ENCODE results near the gene UBE2E3.

The UBE2E3 gene

DNA sequence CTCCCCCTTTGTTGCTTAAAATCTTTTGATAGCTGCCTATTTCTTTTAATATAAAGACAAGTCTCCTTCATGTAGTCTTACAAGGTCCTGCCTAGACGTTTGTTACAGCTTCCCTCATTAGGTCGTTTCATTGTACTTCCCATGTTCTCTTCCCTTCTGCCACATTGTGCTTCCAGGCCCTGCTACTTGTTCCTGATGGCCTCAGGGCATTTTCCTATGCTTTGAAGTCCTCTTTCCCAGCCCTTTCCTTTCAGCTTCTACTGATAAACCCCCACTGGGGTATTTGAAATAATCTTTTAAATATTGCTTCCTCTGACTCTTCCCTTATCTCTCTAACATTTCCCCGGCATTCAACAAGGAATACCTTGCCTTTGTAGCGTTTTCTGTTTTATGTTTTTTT, 67.4 kb downstream of the UBE2E3 start:
- H3K4me1 ChIP-seq (ENCODE audit: insufficient read depth, low read length, poor library complexity, severe bottlenecking), result no peaks in the 10 kb centered on the region
- no peak overlapping the region for H3K4me2 ChIP-seq (ENCODE audit: low read depth, low read length, poor library complexity, severe bottlenecking)
- H3F3A ChIP-seq (ENCODE audit: low read depth), result no peaks in the 10 kb centered on the region
- no peak overlapping the region for H3K9ac ChIP-seq (ENCODE audit: low read depth, low read length, poor library complexity, severe bottlenecking)
- H3K36me3 ChIP-seq (ENCODE audit: insufficient read depth, low read length), result no peaks in the 10 kb centered on the region
- H3K9me2 ChIP-seq (replicated peaks; ENCODE audit: low read depth, low read length), result no peaks in the 10 kb centered on the region
- H3K9me3 ChIP-seq (ENCODE audit: insufficient read depth, low read depth, low read length), result no peaks in the 10 kb centered on the region
- TF ChIP-seq, protein P1, sequence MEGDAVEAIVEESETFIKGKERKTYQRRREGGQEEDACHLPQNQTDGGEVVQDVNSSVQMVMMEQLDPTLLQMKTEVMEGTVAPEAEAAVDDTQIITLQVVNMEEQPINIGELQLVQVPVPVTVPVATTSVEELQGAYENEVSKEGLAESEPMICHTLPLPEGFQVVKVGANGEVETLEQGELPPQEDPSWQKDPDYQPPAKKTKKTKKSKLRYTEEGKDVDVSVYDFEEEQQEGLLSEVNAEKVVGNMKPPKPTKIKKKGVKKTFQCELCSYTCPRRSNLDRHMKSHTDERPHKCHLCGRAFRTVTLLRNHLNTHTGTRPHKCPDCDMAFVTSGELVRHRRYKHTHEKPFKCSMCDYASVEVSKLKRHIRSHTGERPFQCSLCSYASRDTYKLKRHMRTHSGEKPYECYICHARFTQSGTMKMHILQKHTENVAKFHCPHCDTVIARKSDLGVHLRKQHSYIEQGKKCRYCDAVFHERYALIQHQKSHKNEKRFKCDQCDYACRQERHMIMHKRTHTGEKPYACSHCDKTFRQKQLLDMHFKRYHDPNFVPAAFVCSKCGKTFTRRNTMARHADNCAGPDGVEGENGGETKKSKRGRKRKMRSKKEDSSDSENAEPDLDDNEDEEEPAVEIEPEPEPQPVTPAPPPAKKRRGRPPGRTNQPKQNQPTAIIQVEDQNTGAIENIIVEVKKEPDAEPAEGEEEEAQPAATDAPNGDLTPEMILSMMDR (conservative IDR thresholded peaks at IDR 0.05; ENCODE audit: low read length), result no peak
- no peaks in the 10 kb centered on the region for H4K20me1 ChIP-seq (ENCODE audit: insufficient read depth, low read length, poor library complexity, severe bottlenecking)
- no peaks in the 10 kb centered on the region for H3K27me3 ChIP-seq (ENCODE audit: insufficient read depth, low read length, poor library complexity, severe bottlenecking)
- H2AFZ ChIP-seq (ENCODE audit: low read length), result no peak overlapping the region
- no peak overlapping the region for H3K4me3 ChIP-seq (ENCODE audit: low read length, poor library complexity, severe bottlenecking)
- no peaks in the 10 kb centered on the region for H3K79me2 ChIP-seq (ENCODE audit: insufficient read depth, low read length)

DNA sequence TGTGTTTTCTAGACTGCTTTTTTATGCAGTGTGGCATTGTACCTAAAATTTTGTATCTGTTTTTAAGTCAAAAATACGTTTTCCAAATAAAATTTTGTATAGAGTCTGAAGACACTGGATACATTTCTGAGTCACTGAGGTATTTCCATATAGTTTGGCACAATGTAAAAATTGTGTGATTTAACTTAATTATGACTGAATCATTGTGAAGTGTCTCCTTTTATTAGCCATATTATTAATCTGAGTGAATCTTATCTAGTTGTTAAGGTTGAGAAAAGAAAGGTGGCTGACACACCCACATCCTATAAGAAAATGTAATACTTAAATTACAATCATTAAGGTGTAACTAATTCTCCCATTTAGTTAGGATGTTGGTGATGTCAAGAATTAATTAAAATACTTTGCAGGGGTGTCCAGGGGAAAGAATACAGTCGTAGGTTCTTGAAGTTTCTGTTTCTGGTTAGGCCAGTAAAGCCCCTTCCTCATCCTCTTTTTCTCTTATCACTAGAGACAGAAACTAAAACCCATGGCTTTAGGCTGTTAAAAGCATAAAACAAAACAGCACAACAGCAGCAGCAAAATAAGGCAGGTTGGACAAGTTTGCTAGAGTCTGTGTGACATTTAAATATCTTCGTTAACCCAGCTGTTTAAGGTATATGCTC, 71.6 kb downstream of the UBE2E3 start:
- TF ChIP-seq EZH2phosphoT487 (IDR thresholded peaks at IDR 0.05; ENCODE audit: borderline replicate concordance), result no peak
- TF ChIP-seq, protein P1 (conservative IDR thresholded peaks at IDR 0.05; ENCODE audit: low read length), result no peak
- Histone ChIP-seq H3K79me2 (ENCODE audit: insufficient read depth, low read length) (no peaks in the 10 kb centered on the region), H3K9me2 (replicated peaks; ENCODE audit: low read depth, low read length) (no peaks in the 10 kb centered on the region), H3F3A (ENCODE audit: low read depth) (no peaks in the 10 kb centered on the region), H3K36me3 (ENCODE audit: insufficient read depth, low read length) (no peaks in the 10 kb centered on the region), H3K4me2 (ENCODE audit: low read depth, low read length, poor library complexity, severe bottlenecking) (no peak overlapping the region), H3K9me3 (ENCODE audit: insufficient read depth, low read depth, low read length) (no peaks in the 10 kb centered on the region), H2AFZ (ENCODE audit: low read length) (no peak overlapping the region), H3K9ac (ENCODE audit: low read depth, low read length, poor library complexity, severe bottlenecking) (no peak overlapping the region), H3K4me3 (ENCODE audit: low read length, poor library complexity, severe bottlenecking) (no peak overlapping the region), H3K4me1 (ENCODE audit: insufficient read depth, low read length, poor library complexity, severe bottlenecking) (no peaks in the 10 kb centered on the region), H3K27me3 (ENCODE audit: insufficient read depth, low read length, poor library complexity, severe bottlenecking) (no peaks in the 10 kb centered on the region), H4K20me1 (ENCODE audit: insufficient read depth, low read length, poor library complexity, severe bottlenecking) (no peaks in the 10 kb centered on the region)

DNA sequence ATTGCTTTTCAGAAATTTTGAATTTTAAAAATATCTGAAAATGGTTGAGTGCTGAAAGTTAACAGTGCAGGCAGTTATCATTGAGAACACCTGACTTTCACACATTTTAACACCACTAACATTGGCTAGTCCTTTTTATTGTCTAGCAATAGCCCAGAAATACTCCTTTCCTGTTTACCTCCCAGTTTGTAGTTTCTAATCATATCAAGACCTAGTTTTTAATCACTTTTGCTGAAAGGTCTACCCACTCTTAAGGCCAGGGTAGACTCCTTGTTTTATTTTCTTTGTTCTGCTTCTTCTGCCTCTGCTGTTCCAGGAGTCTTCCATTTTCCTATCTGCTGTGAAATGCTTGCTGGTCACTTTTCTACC, 72.1 kb downstream of the UBE2E3 start:
- Histone ChIP-seq H3K4me2 (ENCODE audit: low read depth, low read length, poor library complexity, severe bottlenecking) (no peak overlapping the region), H3F3A (ENCODE audit: low read depth) (no peaks in the 10 kb centered on the region), H3K79me2 (ENCODE audit: insufficient read depth, low read length) (no peaks in the 10 kb centered on the region)

More for the DNA sequence above, 72.1 kb downstream of the UBE2E3 start:
- no peaks in the 10 kb centered on the region for H3K9me2 ChIP-seq (replicated peaks; ENCODE audit: low read depth, low read length)
- H3K4me3 ChIP-seq (ENCODE audit: low read length, poor library complexity, severe bottlenecking), result no peak overlapping the region
- H4K20me1 ChIP-seq (ENCODE audit: insufficient read depth, low read length, poor library complexity, severe bottlenecking), result no peaks in the 10 kb centered on the region
- TF ChIP-seq, protein P1 (conservative IDR thresholded peaks at IDR 0.05; ENCODE audit: low read length), result no peak
- no peak for TF ChIP-seq EZH2phosphoT487 (IDR thresholded peaks at IDR 0.05; ENCODE audit: borderline replicate concordance)
- H3K36me3 ChIP-seq (ENCODE audit: insufficient read depth, low read length), result no peaks in the 10 kb centered on the region
- no peak overlapping the region for H3K9ac ChIP-seq (ENCODE audit: low read depth, low read length, poor library complexity, severe bottlenecking)
- no peaks in the 10 kb centered on the region for H3K27me3 ChIP-seq (ENCODE audit: insufficient read depth, low read length, poor library complexity, severe bottlenecking)
- no peaks in the 10 kb centered on the region for H3K4me1 ChIP-seq (ENCODE audit: insufficient read depth, low read length, poor library complexity, severe bottlenecking)
- no peak overlapping the region for H2AFZ ChIP-seq (ENCODE audit: low read length)
- H3K9me3 ChIP-seq (ENCODE audit: insufficient read depth, low read depth, low read length), result no peaks in the 10 kb centered on the region

Measured in Loucy (cell line).